Fibroblast of pulmonary artery (primary cell): ENCODE measurements around the gene MELTF.
A peak's percentile ranks its signal among the peaks of the same experiment; 100 is the strongest.

Experiments
- DNase-seq: peaks from one replicate; pipeline ENCODE4 v3.0.0-alpha.2; 2010; ENCODE audit warnings: low read depth
- H3K4me3 ChIP-seq: replicated peaks from 2 replicates; pipeline ENCODE4 v1.5.1; 2011; ENCODE audit warnings: low read depth, mild to moderate bottlenecking, control low read depth, low read length, moderate library complexity
- TF ChIP-seq, protein P1 (sequence below): IDR thresholded peaks from 2 replicates; pipeline ENCODE4 v1.5.1; 2011; ENCODE audit warnings: mild to moderate bottlenecking, control low read depth, low read length, inconsistent platforms; ENCODE audit errors: missing control alignments

MELTF gene

DNA sequence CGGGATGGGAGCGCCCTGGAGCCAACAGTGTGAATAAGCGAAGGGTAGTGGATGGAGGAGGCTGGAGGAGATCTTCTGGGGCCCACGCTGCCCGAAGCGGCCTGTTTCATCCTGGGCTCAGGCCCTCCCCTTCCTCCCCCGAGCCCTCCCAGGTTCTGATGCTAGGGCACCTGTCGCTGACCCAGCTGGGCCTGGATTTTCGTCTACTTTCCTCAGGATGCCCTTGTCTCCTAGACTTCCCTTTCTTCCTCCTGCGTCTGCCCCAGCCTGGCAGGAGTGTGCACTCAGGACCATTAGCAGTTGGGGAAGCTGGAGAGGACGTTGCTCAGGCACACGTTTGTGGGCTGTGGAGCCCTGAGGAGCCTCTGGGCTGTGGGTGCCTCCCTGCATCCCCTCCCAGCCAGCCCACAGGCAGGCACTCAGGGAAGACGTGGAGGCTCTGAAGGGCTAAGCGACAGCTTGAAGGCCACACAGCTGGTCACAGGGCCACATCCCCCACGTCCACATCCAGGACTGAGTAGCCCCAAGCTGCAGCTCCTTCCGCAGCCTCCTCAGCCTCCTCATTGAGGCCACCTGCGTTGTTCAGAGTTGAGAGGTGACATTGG lies 37.1 kb downstream of the MELTF start:
- no peak for DNase-seq
- TF ChIP-seq, protein P1, sequence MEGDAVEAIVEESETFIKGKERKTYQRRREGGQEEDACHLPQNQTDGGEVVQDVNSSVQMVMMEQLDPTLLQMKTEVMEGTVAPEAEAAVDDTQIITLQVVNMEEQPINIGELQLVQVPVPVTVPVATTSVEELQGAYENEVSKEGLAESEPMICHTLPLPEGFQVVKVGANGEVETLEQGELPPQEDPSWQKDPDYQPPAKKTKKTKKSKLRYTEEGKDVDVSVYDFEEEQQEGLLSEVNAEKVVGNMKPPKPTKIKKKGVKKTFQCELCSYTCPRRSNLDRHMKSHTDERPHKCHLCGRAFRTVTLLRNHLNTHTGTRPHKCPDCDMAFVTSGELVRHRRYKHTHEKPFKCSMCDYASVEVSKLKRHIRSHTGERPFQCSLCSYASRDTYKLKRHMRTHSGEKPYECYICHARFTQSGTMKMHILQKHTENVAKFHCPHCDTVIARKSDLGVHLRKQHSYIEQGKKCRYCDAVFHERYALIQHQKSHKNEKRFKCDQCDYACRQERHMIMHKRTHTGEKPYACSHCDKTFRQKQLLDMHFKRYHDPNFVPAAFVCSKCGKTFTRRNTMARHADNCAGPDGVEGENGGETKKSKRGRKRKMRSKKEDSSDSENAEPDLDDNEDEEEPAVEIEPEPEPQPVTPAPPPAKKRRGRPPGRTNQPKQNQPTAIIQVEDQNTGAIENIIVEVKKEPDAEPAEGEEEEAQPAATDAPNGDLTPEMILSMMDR, result no peak

DNA sequence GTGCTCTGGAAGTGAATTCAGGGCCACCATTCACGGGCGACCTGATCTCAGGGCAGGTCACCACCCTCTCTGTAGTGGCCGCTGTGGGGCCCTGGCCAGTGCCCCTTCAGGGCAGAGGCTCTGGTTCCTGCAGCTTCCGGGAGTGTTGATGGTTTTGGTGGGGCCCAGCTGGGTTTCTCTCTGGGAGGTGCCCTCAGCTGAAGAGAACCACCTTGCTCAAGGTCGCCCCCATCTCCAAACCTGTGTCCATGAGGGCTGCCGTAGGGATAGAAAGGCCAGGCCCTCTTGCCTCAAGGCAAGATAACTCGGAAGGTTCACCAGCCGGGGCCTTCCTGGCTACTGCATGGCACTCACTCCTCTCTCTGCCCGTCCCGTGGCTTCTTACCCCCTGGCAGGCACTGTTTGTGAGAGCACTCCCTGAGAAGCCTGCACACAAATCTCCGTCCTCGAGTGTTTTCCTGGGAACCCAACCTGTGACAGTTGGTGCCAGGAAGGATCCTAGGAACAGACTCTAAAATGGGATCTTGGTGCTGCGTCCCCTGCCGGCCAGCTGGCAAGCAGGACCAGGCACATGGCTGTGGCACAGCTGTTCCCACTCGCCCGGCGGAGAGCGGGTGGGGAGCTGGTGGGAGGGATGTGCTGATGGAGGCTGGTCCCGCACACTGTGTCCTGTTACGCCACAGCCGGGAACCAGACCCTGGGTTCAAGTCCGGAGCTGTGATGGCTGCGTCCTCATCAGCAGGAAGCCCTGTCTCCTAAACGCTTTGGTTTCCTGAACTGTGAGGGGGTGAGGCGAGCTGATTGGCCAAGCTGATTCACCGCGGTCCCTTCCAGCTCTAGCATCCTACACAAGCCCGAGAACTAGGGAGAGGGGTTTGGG lies 37.8 kb downstream of the MELTF start:
- H3K4me3 ChIP-seq, result no peak overlapping the region
- TF ChIP-seq, protein P1, result no peak
- DNase-seq, result no peak

More for the DNA sequence above, 37.1 kb downstream of the MELTF start:
- H3K4me3 ChIP-seq, result no peak overlapping the region

DNA sequence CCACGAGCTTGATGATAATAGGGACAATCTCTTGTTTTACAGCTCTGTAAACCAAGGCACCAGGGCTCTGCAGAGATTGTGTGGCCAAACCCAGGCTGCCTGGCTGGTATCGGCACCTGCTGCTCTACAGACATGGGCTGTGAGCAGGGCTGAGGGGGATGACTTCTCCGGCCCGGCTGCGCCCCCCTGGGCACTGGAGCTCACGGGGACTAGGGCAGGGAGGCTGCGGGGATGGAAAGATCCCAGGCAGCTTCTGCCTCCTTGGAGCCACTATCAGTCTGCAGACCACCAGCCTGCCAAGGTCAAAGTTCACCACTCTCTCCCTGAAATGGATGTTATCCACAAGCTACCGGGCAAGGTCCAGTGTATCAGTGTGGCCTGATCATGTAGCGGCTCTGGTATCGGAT lies 39.0 kb downstream of the MELTF start:
- DNase-seq, result no peak
- TF ChIP-seq, protein P1, result no peak
- no peak overlapping the region for H3K4me3 ChIP-seq

- TF ChIP-seq, protein P1, result no peak
- H3K4me3 ChIP-seq, result no peak overlapping the region
- no peak for DNase-seq
Measured at GRCh38 chr3:196989721-196990262, 39.8 kb downstream of the MELTF start.

GRCh38 chr3:196988241-196989029 lies 41.2 kb downstream of the MELTF start:
- no peak for DNase-seq
- TF ChIP-seq, protein P1, result peak; percentile 21
- no peak overlapping the region for H3K4me3 ChIP-seq

GRCh38 chr3:196987022-196987421 lies 42.6 kb downstream of the MELTF start:
- no peak for DNase-seq
- TF ChIP-seq, protein P1, result no peak
- no peak overlapping the region for H3K4me3 ChIP-seq
